Duodenal mucosa (tissue), 2 donors: ENCODE results near the gene MAFG.

Source experiments
- H3K27ac ChIP-seq: one replicate; pipeline ENCODE4 v1.7.0; 2013; ENCODE audit warnings: low read depth, low read length
- H3K27me3 ChIP-seq, 2 donors: one replicate each; pipeline ENCODE4 v1.7.0; 2013; ENCODE audit warnings: low read length in 2 of 2, control low read depth in 1 of 2; ENCODE audit not compliant: insufficient read depth in 2 of 2, control insufficient read depth in 1 of 2
- H3K36me3 ChIP-seq, 2 donors: one replicate each; pipeline ENCODE4 v1.7.0; 2013; ENCODE audit warnings: low read length in 2 of 2, control low read depth in 1 of 2; ENCODE audit not compliant: insufficient read depth in 2 of 2, control insufficient read depth in 1 of 2
- H3K4me1 ChIP-seq, 2 donors: one replicate each; pipeline ENCODE4 v1.7.0; 2013; ENCODE audit warnings: low read length in 2 of 2, control low read depth in 1 of 2; ENCODE audit not compliant: insufficient read depth in 2 of 2, control insufficient read depth in 1 of 2
- H3K4me3 ChIP-seq, 2 donors: one replicate each; pipeline ENCODE4 v1.7.0; 2013; ENCODE audit warnings: low read length in 2 of 2, low read depth in 1 of 2
- H3K9ac ChIP-seq, 2 donors: one replicate each; pipeline ENCODE4 v1.7.0; 2013; ENCODE audit warnings: low read length in 2 of 2, low read depth in 1 of 2
- H3K9me3 ChIP-seq, 2 donors: one replicate each; pipeline ENCODE4 v1.7.0; 2013; ENCODE audit warnings: low read length in 2 of 2, control low read depth in 1 of 2; ENCODE audit not compliant: control insufficient read depth in 1 of 2

MAFG gene

GRCh38 chr17:81928544-81929252, 1.2 kb upstream of the MAFG start:
- H3K36me3 ChIP-seq, result no peaks in the 10 kb centered on the region
- peak overlapping the region; percentile 64 to 67 for H3K4me3 ChIP-seq
- no peak overlapping the region for H3K27ac ChIP-seq
- peaks cover 6 to 12% of the 10 kb centered on the region in 2 donors for H3K27me3 ChIP-seq
- peaks cover 31 to 49% of the 10 kb centered on the region in 2 donors for H3K4me1 ChIP-seq
- peak overlapping the region in 1 of 2 donors; percentile 25 for H3K9ac ChIP-seq
- no peaks in the 10 kb centered on the region for H3K9me3 ChIP-seq

DNA sequence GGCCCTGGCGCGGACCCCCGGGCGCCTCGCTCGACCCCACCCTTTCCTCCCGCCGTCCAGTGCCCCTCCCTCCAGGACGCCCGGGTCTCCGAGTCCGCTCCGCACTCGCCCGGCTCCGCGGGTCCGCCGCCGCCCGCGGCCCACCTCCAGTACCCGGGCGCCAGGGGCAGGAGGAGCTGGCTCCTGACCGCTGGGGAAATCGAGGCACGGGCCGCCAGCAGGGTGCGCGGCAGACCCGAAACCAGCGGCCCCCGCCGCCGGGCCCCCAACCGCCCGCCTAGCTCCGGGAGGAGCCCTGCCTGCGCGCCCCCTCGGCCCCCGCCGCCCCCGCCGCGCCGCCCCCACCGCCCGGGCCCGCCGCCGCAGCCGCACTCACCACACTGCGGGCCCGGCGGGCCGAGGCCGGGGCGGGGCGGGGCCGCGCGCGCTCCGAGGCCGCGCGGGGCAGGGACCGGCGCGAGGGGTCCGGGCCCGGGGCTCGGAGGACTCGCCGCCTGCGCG, 333 bp downstream of the MAFG start:
- H3K9ac ChIP-seq, result peak overlapping the region; percentile 67 to 84
- peak overlapping the region; percentile 67 to 74 for H3K4me3 ChIP-seq
- no peaks in the 10 kb centered on the region for H3K9me3 ChIP-seq
- H3K36me3 ChIP-seq, result peaks cover 0 to 5% of the 10 kb centered on the region in 2 donors
- peak overlapping the region; percentile 88 for H3K27ac ChIP-seq
- H3K4me1 ChIP-seq, result peaks cover 39 to 59% of the 10 kb centered on the region in 2 donors
- H3K27me3 ChIP-seq, result peaks cover 6 to 12% of the 10 kb centered on the region in 2 donors

- Histone ChIP-seq H3K9ac (peak overlapping the region; percentile 67 to 84), H3K4me3 (peak overlapping the region; percentile 67 to 74), H3K36me3 (peaks cover 0 to 10% of the 10 kb centered on the region in 2 donors), H3K27me3 (peaks cover 6 to 12% of the 10 kb centered on the region in 2 donors), H3K27ac (peak overlapping the region; percentile 88), H3K4me1 (peaks cover 39 to 58% of the 10 kb centered on the region in 2 donors), H3K9me3 (no peaks in the 10 kb centered on the region)
Observed at GRCh38 chr17:81926451-81927151, 934 bp downstream of the MAFG start.

DNA sequence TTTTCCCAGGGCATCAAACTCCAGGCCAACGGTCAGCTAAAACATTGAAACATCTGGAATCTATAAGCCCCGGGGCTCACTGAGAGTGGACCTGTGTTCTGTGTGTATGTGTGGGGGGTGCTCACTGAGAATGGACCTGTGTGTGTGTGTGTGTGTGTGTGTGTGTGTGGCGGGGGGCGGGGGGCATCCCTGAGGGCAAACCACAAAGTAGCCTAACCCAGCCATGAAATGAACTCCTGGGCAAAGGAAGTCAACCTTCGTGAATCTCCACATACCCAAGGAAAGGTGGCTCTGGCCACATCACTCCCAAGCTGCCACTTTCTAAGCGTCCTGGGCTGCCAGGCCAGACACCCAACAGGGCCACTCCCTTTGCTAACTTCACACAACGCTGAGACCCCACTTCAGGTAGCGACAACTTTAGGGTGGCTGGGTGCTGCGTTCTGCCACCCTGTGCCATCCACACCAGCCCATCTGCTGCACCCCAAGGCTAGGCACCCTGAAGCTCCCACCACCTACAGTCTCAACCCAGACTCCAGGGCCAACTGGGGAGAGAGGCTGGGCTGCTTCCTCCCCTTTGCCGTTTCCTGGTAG, 1.6 kb downstream of the MAFG start:
- Histone ChIP-seq H3K27me3 (peaks cover 6 to 12% of the 10 kb centered on the region in 2 donors), H3K4me1 (peaks cover 37 to 60% of the 10 kb centered on the region in 2 donors), H3K9me3 (no peaks in the 10 kb centered on the region), H3K4me3 (peak overlapping the region; percentile 67 to 74), H3K27ac (peak overlapping the region; percentile 88), H3K36me3 (peaks cover 0 to 13% of the 10 kb centered on the region in 2 donors), H3K9ac (peak overlapping the region; percentile 67 to 84)

DNA sequence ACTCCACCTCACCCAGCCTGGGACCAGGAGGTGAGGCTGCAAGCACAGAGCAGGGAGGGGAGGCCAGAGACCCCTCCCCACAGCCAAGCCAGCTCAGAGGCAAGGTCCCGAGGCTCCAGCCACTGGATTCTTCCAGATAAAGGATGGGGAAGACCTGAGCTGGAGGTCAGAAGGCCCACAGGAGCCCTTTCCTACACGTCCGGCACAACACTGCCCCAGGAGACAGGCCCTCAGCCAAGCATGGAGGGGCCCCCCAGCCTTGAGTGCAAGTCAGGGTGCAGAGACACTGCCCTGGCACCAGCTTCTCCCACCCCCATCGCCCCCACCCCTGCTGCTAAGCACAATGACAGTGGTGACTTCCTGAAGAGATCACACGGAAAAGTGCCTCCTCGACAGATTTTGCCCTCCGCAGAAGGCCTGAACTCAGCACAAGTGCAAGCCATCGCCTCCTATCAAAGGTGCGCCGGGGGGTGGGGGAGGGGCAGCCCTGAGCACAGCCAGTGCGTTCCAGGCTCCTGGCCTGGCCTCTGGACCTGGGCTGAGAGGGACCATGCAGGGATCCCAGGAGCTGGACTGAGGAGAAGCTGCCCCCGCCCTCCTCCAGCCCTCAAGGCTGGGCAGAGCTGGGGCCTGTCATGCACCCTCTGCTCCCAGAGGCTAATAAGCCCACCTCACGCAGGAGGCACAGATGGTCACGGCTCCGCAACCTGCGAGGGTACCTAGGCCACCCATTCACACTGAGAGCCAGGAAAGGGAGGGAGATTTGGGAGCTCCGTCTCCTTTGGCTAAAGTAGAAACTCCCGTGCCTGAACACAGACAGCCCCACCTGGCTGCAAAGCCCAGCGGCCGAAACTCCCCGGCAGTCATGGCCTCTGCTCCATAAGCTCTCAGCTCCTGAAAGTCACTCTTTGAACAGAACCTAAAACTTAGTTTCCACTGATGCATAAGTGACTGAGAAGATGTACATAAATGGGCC, 2.7 kb downstream of the MAFG start:
- Histone ChIP-seq H3K9me3 (no peaks in the 10 kb centered on the region), H3K9ac (peak overlapping the region; percentile 33 to 47), H3K4me3 (peak overlapping the region; percentile 28 to 52), H3K4me1 (peaks cover 44 to 65% of the 10 kb centered on the region in 2 donors), H3K27ac (peak overlapping the region; percentile 25), H3K36me3 (peaks cover 0 to 15% of the 10 kb centered on the region in 2 donors), H3K27me3 (peaks cover 6 to 12% of the 10 kb centered on the region in 2 donors)

GRCh38 chr17:81923302-81924260, 4.0 kb downstream of the MAFG start:
- H3K4me3 ChIP-seq, result peak overlapping the region; percentile 50 to 52
- peaks cover 54 to 72% of the 10 kb centered on the region in 2 donors for H3K4me1 ChIP-seq
- peaks cover 0 to 3% of the 10 kb centered on the region in 2 donors for H3K27me3 ChIP-seq
- peak overlapping the region; percentile 42 for H3K27ac ChIP-seq
- no peaks in the 10 kb centered on the region for H3K9me3 ChIP-seq
- H3K9ac ChIP-seq, result peak overlapping the region; percentile 33 to 51
- H3K36me3 ChIP-seq, result peaks cover 0 to 19% of the 10 kb centered on the region in 2 donors

- H3K9ac ChIP-seq, result no peak overlapping the region
- H3K27me3 ChIP-seq, result no peaks in the 10 kb centered on the region
- no peaks in the 10 kb centered on the region for H3K9me3 ChIP-seq
- no peak overlapping the region for H3K4me3 ChIP-seq
- peaks cover 58 to 71% of the 10 kb centered on the region in 2 donors for H3K4me1 ChIP-seq
- H3K27ac ChIP-seq, result peak overlapping the region; percentile 3
- H3K36me3 ChIP-seq, result peaks cover 0 to 19% of the 10 kb centered on the region in 2 donors
Observed at GRCh38 chr17:81922566-81923301, 4.8 kb downstream of the MAFG start.

DNA sequence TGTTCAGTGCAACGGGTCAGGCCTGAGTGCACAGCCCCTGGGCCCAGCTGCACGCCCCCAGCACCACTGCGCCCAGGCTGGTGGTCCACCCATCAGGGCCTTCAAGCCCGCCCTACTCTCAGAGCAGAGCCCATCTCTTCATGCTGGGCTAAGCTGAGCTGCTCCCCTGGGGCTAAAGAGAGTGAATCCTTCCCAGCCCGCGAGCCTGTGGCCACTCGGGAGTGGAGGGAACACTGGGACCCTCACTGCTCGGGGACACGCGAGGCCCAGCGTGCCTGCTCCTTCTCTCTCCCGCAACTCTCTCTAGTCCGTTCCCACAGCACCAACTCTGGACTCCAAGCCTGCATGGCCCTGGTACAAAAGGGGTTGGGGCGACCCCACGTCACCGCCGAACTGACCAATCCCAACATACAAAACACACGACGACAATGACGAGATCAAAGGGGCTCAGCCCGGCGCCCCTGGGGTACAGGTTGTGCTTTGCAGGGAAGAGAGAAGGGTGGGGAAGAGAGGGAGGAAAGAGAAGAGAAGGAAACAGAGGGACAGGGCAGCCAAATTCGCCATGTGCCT, 5.5 kb downstream of the MAFG start:
- H3K27me3 ChIP-seq, result no peaks in the 10 kb centered on the region
- H3K36me3 ChIP-seq, result peaks cover 0 to 19% of the 10 kb centered on the region in 2 donors
- no peak overlapping the region for H3K9ac ChIP-seq
- H3K4me3 ChIP-seq, result no peak overlapping the region
- peaks cover 60 to 75% of the 10 kb centered on the region in 2 donors for H3K4me1 ChIP-seq
- no peak overlapping the region for H3K27ac ChIP-seq
- no peaks in the 10 kb centered on the region for H3K9me3 ChIP-seq
